NCI-H1417 (cell line): ENCODE data around the gene NFASC.
A peak's percentile ranks its signal among the peaks of the same experiment; 100 is the strongest.

Source experiments
- DNase-seq, 3 experiments: peaks; one replicate each; lab custom pipeline; 2025; lab: John Stamatoyannopoulos, UW

Gene NFASC

DNA sequence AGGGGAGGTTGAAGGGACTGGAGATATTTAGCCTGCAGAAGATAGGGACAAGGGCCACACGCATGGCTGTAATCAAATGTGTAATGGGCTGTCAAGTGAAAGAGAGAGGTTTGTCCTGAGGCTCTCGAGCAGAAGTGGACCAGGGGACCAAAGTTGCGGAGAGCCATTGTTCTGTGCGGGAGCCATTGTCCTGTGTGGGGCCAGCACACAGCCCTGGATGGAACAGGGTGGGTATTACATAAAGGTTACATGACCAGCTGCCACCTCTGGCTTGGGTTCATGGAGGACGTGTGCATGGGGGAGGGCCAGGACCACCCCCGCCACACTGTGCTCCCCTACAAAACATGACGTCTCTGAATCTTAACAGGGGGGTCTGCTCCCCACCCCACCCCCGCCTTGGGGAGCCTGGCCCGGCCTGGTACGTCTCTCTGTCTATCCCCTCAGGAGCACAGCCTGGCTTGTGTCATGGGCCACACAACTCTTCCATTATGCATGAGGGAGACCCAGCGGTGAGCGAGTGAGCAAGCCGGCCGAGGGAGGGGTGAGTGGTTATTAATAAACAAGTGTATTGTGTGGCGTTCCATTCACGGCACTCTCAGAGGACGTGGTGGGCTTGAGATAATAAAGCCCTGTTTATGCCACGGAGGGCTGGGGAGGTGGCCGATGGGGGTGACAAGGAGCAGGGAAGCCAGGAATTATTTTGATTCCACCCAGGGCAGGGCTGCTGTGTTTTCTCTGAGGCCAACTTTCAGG lies at the start of gene NFASC:
Gene NFASC, plus strand, starts transcription at position 703 of the 753 bp plus-strand sequence. CDS start 73,454 bp downstream, outside the sequence.
- DNase-seq, result no peak

DNA sequence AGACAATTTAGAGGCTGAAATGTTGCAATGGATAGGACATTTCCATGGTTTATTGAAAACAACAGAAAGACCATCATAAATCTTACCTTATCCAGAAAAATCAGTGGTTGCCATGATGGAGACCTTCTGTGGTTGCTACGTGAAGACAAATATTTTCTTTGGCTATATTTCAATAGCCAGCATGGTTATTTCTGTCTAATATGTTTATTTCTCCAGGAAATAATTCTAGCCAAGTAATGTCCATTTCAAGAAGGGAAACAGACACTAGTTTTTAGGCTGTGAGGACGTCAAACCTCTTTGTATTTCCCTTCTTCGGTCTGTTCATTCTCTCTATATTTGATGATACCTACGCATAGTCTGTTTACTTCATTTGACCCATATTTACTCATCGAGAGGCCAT lies 49.2 kb upstream of the NFASC start:
- DNase-seq, result no peak

DNA sequence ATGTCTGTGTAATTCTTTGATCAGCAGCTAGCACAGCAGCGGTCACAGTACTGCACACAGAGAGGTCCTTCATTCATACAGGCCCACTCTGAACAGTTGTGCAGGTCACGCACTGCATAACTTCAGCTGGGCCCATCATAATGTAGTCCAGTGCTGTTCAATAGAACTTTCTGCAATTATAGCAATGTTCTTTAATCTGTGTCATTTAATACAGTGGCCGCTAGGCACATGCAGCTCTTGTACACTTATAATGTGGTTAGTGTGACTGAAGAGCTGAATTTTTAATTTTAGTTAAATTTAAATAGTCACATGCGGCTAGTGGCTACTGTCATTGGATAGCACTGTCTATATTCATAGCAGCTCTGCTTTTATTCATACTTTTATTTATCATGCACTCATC lies 48.7 kb upstream of the NFASC start:
- DNase-seq, result no peak

DNA sequence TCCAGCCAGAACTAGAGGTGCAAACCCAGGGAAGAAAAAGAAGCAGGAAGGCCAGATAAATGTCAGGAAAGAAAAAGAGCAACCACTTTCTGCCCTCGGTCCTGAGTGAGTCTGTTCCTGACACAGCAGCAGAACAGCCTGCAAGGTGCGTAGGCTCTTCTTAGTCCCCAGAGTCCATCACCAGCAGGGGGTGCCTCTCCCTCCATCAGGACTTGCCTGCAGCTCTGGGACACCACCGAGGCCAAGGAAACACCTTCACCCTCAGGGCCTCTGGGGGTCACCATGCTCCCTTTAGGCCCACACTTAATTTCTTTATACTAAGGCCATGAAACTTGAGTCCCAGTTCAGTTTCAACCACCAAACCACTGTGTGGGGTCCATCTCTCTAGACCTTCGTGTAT lies 43.7 kb upstream of the NFASC start:
- no peak for DNase-seq

DNA sequence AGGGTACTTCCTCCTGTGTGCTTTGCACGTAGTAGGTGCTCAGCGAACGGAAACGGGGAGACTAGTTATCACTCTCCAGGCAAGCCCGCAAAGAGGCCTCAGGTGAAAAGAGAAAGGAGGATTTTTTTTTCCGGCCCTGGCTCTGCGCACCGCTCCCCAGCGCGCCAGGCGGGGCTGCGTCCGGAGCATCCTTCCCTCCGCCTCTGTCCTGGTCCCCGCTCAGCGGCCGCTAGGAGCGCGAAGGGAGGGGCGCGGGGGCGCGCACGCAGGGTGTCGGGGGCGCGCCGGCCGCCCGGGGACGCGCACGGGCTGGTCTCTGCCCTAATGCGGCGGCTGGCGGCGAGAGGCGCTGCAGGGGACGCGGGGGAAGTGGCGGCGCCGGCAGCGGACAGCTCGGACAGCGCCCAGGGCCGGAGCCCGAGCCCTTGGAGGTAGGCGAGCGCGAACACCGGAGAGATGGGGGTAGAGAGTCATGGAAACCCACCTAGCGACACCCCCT lies 42.3 kb upstream of the NFASC start:
- DNase-seq, result peak; percentile 91 to 98 (median 91)

DNA sequence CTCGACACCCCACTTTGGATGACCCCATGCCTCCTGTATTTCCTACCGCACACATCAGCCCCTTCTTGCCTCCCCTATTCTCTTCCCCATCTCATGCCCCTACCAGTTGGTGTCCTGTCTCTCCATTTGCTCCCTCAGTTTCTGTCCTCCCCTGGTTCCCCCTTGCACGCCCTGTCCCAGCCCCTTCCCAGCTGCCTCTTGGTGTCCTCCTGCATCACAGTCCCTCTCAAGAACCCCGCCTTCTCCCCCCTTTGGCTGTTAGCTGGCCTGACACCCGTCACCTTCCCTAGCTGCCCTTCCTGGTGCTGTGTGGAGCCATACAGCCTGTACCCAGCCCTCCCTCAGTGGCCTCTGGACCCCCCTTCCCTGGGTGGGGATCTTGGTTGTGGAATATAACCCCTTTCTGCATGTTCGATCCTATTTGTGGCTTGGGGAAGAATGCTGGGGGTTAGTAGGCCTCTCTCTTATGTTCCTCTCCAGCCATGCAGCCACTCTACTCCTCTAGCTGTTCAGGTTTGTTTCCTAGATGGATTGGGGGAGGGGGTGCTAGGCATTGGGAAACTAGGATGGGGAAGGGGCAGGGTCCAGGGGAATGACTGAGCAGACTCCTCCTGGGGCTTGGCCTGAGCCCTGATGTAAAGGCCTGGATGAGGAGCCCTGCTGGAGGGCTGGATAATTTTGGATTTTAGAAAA lies 41.4 kb upstream of the NFASC start:
- DNase-seq, result peak in 2 of 3 experiments; percentile 53 to 66

DNA sequence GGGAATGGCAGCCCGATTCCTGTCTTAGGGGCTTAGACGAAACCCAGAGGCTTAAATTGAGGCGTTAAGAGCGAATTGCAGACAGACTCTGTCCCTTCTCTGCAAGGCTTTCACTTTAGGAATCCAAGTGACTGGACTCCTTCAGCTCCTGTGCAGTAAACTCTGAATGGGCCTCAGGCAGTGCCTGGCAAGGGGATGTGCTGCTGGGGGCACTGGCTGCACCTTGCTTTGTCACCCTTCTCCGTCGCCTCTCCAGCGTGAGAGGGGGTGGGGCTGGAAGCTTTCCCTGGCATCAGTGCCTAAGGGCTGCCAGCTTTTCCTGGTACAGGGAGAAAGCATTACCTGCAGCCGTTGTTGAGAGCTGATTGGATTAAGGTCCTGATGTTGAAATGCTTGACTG lies 39.9 kb upstream of the NFASC start:
- peak in 2 of 3 experiments; percentile 44 to 71 for DNase-seq

DNA sequence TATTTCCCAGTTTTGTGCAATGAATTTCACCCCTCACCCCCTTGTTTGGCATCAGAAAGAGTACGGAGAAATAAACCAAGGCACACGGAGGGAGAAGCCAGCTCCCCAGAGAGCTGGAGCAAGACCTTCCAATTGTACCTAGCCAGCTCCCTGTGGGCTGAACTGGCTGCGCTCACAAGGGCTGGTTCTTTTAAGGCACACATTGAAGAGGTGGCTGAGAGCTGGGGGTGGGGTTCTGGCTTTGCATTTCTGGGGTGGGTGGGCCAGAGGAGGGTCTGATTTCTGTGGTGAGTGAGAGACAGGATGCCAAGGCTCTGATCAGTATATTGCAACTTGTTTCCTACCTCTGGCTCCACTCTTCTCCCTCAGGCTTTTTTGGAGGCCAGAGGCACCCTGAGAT lies 39.5 kb upstream of the NFASC start:
- no peak for DNase-seq

DNA sequence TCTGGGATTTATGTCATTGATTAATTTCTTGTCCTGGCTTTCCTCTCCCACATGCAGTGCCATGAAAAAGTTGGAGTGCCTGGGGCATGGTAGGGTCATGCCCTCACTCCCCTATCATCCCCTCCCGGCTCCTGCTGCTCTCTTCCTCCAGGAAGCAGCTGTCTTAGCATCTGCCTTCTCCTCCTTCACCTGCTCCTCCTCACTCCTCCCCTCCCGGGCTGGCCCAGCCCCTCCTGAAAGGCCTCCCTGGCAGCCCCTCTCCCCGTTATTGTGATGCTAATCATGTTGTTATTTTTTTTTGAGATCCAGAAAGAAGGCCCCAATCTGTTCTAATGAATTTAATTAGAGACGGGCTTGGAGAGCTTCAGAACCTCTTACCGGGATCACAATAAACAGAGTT lies 36.3 kb upstream of the NFASC start:
- DNase-seq, result peak in 2 of 3 experiments; percentile 44 to 75

DNA sequence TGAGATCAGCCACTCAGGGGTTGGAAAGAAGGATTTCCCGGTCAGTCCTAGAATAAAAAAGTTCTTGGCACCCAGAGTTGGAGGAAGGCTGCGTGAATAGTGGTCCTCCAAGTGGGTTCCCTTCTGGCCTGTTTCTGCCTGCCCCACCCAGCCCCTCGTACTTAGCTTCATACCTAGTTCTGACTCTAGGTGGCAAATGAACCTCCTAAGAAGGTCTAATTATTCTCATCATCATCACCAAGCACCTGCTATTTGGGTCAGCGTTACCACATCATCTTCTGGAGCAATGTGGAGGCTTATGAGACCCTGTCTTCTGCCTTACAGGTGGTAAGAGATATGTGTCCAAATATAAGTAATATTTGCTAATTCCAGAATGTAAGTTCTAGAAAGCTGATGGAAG lies 35.9 kb upstream of the NFASC start:
- DNase-seq, result no peak

DNA sequence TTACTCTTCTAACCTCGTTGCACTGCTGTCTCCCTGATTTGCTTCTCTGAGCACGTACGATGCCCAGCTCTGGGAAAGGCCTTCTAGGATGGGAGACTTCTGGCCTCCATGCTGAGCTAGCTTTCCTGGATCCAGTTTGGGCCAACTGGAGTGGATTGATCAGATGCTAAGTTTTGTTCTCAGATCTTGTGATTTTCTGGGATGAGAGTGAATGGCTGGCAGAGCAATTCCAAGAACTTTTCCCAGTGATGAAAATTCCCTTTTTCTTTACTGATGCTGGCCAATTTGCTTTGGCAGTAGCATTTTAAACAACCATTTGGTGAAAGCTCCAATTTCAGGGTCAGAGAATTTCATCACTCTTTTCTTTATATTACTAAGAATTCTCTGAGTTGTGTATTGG lies 34.9 kb upstream of the NFASC start:
- DNase-seq, result no peak

DNA sequence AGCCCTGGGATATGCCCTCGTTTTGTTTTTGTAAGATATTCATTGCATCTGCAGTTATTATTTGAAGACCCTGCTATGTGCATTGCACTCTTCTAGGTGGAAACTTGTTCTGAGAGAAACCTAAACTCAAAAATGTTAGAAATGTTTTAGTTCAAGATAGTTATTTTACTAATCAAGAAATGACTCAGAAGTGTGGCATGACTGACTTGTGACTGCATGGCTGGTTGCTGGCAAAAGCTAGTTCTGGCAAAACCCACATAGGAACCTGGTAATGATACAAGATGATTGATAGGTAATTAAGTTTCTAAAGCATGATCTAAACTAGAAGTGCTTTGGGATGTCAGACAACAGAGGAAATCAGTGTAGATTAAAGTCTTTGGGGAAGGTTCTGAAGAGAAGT lies 33.8 kb upstream of the NFASC start:
- DNase-seq, result no peak

DNA sequence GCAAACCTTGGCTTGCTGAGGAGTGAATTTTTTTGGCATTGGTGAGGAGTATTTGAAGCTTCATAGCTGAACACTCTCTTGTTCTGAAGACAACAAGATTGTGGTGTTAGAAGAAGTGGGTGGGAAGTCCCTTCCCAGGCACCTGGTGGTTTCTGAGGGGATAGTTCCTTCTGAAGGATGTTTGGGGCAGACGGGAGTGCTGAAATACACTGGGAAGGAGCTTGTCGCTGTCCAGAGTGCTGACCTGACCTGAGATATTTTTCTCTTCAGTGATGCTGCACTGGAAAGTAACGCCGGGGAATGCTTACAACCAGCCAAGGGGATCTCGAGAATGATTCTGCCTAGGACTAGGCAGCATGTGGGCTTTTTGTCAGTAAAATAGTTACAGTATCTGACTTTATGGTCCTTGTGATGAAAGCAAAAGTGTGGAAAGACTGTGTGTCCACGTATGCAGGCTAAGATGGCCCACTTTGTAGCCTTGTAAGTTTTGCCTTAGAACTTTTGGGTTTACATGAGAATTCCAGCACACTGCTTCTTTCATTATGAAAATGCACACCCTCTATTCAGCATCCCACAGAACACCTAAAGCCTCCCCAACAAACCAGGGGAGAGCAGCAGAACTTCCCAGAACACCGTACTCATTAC lies 33.1 kb upstream of the NFASC start:
- DNase-seq, result no peak

DNA sequence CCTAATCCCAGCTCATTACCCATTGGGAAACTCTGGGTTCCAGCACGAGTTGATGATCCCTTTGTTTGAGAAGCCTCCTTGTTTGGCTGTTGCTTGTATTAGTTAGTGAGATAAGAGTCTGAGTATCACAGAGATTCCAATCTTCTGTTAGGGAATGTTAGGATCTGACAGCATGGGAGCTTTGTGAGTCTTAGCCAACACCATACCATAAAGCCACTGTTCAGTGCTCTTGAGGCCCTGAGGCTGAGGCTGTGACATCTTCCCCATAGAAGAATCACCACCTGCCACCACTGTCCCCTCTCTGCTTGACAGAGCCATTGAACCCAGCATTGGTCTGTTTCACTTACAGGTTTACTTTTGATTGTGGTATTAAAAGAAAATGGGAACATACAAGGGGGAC lies 29.3 kb upstream of the NFASC start:
- DNase-seq, result no peak

DNA sequence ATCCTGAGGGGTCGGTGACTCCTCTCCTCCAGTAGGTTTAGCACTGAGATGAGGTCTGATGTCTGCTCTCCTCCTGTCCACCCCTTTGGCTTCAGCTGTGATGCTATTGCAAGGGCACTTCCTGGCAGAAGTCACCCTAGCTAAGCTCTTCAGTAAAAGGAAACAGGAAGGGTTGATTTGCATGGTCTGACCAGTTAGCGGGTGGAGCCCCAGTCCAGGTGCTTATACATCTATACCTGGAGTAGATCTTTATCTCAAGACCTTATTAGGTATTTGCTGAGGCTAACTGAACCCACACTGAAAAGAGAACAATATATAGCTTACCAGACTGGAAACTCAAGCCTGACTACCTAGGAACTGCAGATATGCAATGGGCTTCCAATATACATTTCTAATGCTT lies 28.9 kb upstream of the NFASC start:
- DNase-seq, result peak in 1 of 3 experiments; percentile 7

DNA sequence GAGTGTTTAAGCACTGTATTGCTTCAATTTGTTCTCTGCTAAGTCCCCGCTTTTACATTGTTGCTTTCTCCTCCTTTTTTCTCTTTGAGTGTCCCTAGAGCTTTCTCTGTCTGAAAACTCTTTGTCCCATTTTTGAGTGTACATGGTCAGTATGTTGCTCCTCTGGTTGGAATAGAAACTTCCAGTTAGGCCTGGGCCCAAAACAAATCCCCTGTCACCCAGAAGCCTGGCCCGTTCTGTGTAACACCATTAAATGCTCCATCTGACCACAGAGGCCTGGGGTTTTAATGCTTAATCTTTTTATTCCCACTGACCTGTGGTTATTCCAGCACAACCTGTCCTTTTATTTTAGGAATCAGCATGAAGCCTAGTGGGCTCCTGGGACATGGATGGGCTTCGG lies 28.3 kb upstream of the NFASC start:
- no peak for DNase-seq

DNA sequence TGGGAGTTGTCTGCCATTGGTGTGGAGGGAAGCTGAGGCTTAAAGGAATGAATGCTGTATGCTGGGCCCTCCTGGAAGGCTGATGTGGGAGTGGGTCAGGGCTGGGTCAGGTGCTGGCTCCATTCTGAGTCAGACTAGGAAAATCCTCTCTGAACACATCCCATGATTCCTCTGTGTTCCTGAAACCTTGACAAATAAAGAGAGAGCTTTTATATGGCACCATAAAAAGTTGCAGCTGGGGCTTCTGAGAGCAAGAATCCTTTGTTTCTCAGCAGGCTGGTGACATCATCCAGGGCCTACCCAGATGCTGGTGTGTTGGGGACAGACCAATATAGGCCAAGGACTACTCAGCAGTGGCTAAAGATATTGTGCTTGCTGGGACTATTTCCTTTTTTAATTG lies 27.8 kb upstream of the NFASC start:
- peak in 2 of 3 experiments; percentile 9 to 60 for DNase-seq

DNA sequence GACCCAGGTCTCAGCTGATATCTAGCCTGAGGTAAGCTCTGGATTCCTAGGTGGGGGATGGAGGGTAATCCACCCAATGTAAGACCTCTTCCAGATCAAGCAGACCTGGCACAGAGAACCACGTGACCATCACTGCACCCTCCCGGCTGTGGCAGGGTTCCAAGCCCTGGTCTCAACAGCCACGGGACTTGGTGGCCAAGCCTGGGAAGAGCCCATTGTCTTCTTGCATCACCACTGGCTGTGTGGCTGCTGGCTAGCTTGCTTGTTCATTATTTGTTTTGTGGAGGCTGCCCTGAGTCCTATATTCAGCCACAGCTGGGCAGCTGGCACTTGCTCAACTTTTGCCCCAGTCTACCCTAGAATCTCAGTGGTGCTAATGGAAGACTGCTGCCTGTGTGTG lies 24.1 kb upstream of the NFASC start:
- DNase-seq, result peak in 1 of 3 experiments; percentile 6

DNA sequence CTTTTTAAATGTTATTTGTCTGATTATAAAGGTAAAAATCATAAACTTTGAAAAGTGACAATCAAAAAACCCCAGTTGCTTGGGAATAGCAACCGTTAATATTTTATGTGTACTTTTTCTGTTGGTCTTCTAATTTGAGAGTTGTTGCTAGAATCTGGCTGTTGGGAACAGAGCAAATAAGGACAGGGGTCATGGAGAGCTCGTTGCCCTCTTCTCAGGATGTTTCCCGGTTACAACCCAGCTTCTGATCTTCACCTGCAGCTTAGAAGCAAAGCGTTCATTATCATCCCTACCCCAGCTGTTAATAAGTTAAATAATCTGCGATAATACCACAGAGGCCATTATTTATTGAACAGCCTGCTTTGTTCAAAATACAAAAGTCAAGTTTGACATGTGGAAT lies 22.1 kb upstream of the NFASC start:
- peak in 1 of 3 experiments; percentile 56 for DNase-seq

DNA sequence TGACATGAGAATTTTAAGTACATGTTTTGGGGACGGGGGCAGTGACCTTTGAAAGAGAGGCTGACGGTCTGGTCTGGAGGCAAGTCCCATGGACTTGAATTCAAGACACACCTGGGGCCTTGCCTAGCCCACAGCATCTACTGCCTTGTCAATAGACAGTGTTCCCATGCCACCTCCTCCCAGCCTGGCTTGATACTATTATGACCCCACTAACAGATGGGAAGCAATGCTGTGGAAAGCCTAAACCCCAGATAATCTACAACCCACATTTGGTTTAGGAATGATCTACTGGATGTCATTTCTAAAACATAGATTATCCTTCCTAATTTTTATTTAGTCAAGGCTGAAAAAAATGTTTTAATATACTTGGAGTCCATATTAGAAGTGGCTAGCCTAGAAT lies 17.8 kb upstream of the NFASC start:
- DNase-seq, result no peak

DNA sequence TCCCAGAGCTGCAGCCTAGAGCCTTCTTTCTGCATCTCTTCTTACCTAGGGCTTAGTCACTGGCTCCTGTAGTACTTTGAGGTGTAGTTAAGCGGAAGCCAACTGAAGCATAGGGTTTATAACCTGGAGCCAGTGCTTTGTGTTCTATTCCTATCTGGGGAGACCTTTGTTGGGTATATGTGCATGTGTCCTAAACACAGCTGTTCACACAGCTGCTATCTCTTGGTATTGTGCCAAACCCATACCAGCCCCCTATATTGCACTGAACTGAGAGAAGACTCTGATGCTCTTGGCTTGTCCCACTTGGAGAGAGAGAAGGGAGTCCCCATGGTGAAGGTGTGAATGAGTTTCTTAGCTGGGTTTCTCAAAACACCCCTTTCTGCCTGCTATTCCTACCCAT lies 17.2 kb upstream of the NFASC start:
- DNase-seq, result no peak

DNA sequence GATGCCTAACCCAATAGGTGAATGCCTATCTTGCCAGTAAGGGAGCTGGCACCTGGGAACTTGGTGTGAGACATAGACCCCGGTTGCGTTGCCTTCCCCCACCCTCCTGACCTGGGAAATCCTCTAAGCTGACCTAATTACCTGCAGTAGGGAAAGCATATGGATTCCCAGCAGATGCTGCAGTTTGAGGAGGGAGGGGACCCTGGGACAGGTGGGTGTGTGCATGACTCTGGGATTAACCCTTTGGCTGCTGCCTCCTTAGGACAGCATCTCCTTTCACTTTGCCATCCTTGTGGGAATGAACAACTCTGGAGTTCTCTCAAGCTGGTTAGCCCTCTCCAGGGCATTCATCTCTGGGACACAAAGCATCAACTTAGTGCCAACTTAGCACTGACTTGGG lies 16.4 kb upstream of the NFASC start:
- no peak for DNase-seq

DNA sequence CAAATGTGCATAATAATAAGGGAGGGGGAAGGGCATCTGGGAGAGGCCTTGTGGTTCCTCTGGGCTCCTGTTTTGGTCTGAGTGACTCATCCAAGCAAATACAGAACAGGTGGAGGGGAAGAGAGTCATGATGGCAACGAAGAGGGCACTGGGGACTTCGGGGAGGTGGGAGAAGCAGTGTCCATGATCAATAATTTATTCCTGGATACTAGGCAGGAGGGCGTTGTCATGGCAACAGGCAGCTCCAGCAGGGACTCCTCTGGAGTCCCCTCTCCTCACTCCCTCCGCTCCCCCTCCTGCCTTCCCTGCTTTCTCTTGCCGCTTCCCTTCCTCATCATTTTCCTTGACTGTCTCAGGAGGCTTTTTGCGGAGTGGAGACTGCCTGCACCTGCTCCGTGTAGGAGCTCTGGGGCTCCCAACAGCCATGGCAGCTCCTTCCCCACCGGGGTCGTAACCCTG lies 12.3 kb upstream of the NFASC start:
- peak; percentile 34 to 77 (median 67) for DNase-seq
